T-helper 1 cell (primary cell): ENCODE results near the gene MS4A1.
"Not testable (repeated sequence)": the region's sequence is repeated elsewhere in the genome, so short reads cannot be mapped to it uniquely, and the experiment has no call there.

Experiments used
- DNase-seq, 5 donors: peaks; one replicate each; pipeline ENCODE4 v3.0.0-alpha.2; 2012 to 2020
- total RNA-seq, 4 donors: gene quantifications; one replicate each; lab custom pipeline; 2026; lab: John Stamatoyannopoulos, UW

MS4A1 gene
- 0.71 to 5.5 (median 2.4) reads per million in 4 donors for total RNA-seq

DNA sequence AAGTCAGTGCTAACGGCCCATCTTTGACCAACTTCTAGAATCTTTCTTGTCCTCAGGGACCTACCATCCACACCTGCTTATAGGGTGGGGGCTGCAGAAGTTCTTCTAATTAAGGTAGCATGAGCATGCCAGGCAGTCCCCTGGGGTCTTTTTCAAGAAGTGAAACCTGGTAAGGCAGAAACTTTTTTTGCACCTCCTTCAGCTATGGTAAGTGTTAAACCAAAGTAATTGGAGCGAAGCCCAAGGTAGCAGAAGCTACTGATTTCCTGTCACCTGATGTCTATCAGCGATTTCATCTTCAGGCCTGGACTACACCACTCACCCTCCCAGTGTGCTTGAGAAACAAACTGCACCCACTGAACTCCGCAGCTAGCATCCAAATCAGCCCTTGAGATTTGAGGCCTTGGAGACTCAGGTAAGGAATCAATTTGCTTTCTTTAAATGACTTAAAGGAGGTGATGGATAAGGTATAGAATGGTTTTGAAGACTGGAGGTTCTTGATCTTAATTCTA, at the start of gene MS4A1:
TSS of gene MS4A1 (plus strand) at position 317 of the 512 bp plus-strand sequence. CDS start 6,528 bp downstream, outside the sequence.
- no peak for DNase-seq

DNA sequence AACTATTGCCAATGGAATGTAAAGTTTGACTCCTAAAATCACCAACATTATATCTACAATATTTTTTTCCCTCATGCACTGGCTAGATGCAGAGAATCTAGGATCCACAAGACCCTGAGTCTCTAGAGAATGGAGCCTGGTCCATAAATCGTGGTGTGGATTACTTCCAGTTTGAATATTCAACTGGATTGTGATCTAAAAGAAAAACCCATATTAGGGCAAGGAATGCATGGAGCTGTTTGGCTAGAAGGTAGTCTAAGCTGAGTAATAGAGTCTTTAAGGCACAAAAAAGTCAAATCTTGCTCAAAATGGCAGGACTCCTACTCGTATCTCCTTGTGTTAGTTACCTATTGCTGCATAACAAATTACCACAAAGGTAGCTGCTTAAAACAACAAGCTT, 35.6 kb upstream of the MS4A1 start:
- DNase-seq, result no peak

DNA sequence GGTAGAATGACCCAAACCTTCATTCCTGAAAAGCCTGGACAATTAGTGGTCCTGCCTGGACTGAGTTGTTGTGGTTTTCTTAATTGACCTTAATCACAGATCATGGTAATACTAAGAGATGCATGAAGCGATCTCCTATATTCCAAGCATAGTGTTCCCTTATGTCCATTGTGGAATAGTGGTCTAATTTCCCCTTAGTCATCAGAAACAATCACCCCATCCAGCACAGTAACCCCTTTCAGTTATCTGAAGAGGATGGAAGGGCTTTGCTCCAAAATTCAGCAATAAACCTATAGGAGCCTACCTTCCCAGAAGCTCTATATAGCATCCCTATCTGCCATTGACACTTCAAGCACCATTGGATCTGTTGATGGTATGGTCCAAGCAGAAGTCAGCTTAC, 33.0 kb upstream of the MS4A1 start:
- DNase-seq, result no peak

DNA sequence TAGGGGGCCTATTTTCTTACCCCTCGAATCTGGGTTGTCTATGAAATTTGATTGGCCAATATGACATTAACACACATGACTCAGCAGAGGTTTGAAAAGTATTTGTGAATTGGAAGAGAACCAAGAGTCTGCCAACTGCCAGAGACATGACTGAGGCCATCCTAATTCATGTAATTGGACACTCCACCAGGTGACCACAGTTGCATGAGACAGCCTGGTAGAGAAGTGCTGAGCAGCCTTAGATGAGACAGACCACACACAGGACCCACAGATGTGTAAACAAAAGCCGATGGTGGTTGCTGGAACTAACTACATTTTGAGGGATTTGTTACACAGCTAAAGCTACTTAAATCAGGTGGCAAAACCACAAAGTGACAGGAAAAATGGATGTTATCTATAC, 27.1 kb upstream of the MS4A1 start:
- DNase-seq, result no peak

DNA sequence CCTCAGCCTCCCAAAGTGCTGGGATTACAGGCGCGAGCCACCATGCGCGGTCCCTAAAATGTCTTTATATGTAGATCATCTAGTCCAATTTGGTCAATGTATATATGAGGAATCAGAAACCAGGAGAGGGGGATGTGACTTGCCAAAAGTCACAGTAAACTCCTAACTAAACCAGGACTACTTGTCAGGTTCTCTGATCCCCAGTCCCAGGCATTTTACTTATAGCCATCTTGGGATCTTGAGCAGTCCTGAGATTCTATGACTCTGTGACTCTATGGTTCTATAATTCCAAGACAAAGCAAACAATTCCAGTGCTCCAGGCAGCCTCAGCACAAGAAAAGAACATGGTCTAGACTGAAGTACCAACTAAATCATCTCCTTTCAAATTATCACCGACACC, 26.4 kb upstream of the MS4A1 start, which contains the start of gene MS4A5:
TSS of gene MS4A5 (plus strand) at position 301 of the 400 bp plus-strand sequence. CDS start 103 bp downstream, outside the sequence.
- DNase-seq, result no peak

DNA sequence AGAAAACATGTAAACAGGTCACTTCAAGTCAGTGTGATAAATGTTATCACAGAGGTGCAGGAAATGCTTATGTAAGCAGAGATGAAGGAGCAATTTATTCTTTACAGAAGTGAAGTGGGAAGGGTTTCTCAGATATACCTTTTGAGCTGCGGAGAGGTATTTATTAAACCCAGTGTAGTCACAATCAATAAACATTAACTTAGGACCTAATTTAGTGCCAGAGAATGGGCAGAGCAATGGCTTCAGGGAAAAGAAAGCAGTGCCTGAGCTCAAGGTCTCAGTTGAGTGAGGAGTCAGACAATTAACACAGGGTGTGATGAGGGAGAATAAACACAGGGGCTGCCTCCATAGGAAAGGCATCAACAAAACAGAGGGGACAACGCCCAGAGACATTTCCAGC, 24.4 kb upstream of the MS4A1 start:
- DNase-seq, result no peak

DNA sequence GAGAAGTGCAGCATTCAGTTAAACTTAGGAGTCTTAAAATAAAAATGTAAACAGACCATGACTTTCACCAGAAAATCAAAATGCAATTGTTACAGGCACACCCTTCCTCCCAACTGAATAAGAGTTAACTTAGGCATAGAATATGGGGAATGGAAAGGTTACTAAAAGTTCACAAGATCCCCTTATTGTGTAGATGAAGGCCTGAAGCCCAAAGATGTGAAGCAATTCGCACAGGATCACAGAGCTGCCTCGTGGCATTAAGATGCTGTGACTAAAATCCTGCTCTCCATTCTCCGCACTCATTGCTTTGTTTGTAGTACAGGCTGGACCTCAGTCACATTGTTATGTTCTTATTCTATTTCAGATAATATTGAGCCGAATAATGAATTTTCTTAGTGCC, 22.2 kb upstream of the MS4A1 start:
- DNase-seq, result no peak

DNA sequence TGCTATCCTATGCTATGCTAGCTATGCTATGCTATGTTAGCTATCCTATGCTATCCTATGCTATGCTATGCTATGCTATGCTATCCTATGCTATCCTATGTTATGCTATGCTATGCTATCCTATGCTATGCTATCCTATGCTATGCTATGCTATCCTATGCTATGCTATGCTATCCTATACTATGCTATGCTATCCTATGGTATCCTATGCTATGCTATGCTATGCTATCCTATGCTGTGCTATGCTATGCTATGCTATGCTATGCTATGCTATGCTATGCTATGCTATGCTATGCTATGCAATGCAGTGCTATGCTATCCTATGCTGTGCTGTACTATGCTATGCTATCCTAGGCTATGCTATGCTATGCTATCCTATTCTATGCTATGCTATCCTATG, 8.6 kb upstream of the MS4A1 start:
- no peak for DNase-seq

DNA sequence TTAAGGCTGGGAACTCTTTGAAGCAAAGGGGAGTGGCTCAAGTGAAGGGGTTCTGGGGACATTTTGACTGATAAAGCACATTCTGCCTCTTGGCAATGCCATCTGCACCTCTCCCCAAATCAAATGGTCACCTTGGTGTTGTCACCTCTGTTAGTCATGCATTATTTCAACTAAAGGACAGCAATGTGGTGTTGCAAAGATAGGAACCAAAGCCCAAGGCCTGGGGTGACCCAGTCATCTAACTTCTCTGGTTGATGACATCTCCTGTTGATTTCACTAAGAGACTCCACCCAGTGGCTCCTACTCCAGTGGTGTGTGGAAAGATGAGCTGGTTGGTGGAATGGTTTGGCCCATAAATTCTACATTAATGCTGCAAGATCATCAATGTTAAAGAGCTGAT, 7.8 kb upstream of the MS4A1 start:
- no peak for DNase-seq

DNA sequence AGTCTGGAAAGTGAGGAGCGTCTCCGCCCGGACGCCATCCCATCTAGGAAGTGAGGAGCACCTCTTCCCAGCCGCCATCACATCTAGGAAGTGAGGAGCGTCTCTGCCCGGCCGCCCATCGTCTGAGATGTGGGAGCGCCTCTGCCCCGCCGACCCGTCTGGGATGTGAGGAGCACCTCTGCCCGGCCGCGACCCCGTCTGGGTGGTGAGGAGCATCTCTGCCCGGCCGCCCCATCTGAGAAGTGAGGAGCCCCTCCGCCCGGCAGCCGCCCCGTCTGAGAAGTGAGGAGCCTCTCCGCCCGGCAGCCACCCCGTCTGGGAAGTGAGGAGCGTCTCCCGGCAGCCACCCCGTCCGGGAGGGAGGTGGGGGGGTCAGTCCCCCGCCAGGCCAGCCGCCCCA, 4.5 kb upstream of the MS4A1 start:
- DNase-seq, result not testable (repeated sequence)

DNA sequence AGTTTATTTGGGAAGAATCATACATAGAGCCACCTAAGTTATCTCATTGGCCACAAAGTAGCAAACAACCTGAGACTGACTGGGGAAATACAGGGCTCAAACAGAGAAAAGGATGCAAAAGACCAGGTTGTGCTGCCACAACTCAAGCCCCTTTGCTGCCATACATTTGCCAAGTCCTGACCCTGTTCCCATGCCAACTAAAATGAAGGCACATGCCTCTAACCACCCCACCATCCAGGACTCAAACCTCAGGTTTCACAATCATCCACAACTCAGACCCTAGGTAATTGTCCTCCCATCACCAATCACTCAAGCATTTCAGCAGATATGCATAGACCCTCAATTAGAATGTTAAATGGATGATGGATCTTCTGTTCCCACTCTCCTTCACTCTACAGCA, 1.4 kb upstream of the MS4A1 start:
- DNase-seq, result no peak

DNA sequence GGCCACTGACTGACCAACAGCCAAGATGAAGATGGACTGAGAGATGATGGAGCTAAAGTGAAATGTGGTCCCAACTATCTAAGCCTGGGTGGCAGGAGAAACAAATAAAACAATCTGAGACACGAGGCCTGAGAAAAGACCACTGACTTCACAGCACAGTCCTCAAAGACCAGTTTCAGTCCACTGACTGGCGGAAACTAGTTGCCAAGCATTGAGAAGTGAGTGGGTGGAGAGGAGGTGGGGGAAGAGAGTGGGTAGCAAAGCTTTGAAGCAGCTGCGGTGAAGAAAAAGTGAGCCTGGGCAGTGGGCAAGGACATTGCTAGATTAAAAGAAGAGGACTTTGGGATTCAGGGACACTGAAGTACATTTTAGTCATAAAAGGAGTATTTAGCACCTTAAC, 1.9 kb downstream of the MS4A1 start:
- no peak for DNase-seq

DNA sequence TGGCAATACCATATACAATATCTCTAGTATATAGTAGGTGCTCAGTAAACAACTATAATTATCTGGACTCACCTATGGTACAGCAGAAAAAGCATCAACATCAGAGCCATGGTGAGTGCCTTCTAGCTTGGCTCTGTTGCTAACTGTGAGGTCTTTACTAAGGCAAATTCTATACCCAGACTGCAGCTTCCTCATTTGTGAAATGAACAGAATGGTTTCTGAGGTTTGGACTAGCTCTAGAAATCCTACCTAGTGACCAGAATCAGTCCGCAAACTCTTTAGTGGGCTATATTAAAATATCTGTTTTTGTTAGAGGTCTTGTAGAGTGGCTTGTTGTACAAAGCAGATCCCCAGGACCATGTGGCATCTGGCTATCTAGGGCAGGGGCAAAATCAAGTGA, 3.7 kb downstream of the MS4A1 start:
- no peak for DNase-seq

DNA sequence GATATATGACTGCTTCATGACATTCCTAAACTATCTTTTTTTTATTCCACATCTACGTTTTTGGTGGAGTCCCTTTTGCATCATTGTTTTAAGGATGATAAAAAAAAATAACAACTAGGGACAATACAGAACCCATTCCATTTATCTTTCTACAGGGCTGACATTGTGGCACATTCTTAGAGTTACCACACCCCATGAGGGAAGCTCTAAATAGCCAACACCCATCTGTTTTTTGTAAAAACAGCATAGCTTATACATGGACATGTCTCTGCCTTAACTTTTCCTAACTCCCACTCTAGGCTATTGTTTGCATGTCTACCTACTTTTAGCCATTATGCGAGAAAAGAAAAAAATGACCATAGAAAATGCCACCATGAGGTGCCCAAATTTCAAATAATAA, 13.2 kb downstream of the MS4A1 start:
- no peak for DNase-seq

DNA sequence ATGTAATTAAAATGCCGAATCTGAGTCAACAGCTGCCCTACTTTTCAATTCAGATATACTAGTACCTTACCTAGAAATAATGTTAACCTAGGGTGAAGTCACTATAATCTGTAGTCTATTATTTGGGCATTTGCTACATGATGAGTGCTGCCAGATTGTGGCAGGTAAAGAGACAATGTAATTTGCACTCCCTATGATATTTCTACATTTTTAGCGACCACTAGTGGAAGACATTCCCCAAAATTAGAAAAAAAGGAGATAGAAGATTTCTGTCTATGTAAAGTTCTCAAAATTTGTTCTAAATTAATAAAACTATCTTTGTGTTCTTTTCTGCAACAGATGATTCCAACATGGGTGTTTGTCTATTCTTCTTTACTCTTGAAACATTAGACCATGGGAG, 14.1 kb downstream of the MS4A1 start:
- DNase-seq, result no peak

DNA sequence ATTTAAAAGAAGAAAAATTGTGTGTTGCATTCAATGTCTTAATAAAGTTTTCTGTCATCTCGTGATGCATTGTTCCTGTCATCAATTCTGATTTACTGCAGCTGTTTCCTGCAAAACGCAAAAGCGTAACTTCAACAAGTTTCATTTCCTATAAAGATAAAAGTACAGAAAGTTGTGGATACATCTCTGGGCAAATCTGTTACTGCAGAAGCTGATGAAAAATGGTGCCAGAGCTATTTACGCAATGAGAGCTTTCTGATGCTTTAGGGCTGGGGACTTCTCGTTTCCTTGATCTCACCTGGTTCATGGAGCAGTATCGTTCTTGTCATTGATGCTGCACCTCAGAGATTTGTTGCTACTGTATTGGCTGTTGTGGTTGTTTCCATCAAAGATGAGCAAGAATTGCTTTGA, 21.4 kb downstream of the MS4A1 start:
- DNase-seq, result no peak

DNA sequence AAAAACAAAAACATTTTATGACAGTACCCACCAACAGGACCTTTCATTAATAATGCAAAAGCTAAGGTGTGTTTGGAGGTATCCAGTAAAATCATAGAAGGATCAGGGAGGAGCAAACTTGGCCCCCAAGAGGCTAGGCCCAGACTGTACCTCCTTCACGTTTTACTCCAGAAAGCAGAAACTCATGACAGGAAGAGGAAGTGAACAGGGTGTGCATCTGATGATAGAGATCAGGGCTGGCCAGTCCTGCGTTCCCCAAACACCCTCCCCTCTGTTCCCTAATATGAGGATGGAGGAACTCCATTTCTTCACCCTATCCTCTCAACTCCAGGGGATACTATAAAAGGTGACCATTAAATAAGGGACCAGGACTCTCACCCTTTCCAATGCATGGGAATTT, 26.7 kb downstream of the MS4A1 start:
- DNase-seq, result no peak

DNA sequence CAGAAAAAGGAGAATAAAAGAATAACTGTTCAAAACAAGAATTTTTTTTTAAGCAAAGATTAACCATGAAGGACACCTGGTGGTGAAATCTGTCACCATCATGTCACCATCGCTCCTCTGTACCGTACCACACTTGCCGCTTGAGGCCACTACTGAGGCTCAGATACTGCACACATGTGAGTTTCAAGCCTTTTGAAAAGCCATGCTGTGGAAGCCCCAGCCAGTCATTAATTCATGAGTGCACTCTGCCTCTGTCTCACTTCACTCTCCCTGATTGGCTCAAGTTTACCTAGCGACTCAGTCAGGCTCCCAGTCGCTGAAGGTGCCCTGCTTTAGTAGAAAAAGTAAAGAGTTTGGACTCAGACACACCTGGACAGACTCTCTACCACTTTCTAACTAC, 30.3 kb downstream of the MS4A1 start:
- peak in 2 of 5 donors; percentile 6 to 23 for DNase-seq

DNA sequence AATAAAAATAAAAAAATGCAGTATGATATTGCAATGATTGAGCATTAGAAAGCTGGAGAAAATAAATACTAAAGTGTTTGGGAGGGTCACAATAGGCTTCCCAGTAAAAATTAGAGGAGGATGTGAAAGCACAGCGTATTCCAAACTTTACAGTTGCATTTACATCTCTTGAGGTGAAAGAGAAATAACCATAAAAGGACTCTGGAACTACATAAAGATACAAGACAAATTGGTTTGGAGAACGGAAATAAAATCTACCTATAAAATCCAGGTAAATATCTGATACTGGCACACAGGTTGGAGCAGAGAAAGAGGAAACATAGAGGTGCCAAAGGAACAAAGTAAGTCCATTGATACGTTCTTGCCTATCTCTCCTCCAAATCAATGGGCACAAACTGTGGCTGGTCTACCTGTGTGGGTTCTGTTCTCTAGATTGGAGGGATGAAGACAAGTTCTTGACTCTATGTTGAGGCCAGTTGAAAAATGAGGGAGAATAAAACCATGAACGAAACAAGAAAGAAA, 36.9 kb downstream of the MS4A1 start, which contains the start of gene MS4A12:
TSS of gene MS4A12 (plus strand) at position 291 of the 522 bp plus-strand sequence. CDS start 4,541 bp downstream, outside the sequence.
- DNase-seq, result no peak

DNA sequence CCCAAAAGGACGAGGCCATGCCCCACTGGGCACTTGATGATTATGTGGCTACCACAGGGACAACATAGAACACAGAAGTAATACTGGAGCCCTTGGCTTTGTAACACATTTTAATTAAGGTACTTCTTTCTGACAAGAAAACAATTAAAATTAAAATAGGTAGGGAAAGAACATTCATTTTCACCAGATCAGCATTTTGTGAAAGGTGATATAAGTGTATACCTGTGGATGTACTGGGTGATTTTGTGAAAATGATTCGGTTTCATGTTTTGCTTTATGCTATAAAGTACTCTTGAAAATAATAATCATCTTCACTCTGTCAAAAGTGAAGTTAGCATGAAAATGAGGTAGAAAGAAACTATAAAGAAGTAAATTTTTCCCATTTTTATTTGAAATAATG, 37.8 kb downstream of the MS4A1 start:
- DNase-seq, result no peak

DNA sequence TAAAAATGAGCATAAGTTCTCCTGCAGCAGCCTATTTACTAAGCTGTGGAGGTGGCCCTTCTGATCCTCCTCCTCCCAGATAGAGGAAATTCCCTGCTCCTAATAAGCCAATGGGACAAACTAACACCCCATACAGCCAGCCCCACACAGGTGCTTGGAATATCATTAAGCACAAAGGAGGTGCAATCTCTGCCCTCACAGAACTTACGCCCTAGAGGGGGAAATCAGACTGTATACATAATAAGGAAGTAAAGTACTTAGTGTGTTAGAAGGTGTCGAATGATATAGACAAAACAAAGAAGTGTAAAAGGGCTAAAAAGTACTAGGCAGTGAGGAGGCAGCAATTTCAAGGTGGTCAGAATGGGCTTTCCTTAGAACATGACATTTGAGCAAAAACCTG, 42.8 kb downstream of the MS4A1 start:
- no peak for DNase-seq

DNA sequence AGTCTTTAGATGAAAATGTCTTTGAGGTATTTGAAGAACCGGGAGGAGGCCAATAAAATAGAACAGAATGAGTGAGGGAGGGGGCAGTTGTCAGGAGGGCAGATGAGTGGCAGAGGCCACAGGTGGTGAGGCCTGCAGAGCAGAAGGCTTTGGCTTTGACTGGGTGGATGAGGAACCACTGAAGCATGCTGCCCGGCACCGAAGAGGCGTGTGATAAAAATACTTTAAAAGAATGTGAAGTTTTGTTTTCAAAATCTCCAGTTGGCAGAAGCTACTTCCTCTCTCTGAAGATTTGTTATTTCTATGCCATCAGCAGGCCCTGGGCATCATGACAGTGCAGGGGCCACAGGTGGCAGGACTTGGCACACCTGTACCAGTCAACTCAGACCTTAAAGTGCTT, 43.2 kb downstream of the MS4A1 start:
- no peak for DNase-seq

DNA sequence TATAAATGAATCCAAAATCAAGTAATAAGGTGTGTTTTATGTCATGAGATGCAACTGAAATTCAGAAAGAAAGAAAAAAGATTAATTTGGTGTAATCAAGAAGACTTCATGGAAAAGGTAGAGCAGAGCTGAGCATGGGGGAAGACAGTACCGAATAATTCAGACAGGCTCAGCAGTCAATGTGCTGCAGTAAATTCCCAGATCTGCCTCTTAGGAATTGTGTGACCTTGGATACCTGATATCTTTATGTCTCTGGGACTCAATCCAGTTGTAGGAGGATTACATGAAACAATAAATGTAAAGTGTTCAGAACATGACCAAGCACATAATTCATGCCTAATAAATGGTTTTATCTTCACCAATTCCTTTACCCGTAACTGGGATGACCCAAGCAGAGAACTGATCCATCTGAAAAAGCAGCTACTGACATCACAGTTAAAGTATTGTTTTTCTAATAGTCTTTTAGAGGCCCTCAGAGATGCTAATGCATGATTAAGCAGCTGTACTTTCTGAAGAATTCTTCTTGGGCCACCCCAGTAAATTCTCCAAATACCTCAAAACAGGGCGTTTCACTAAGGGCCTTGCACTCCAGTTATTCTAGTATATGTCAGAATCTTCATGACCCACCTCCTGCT, 44.7 kb downstream of the MS4A1 start:
- no peak for DNase-seq

DNA sequence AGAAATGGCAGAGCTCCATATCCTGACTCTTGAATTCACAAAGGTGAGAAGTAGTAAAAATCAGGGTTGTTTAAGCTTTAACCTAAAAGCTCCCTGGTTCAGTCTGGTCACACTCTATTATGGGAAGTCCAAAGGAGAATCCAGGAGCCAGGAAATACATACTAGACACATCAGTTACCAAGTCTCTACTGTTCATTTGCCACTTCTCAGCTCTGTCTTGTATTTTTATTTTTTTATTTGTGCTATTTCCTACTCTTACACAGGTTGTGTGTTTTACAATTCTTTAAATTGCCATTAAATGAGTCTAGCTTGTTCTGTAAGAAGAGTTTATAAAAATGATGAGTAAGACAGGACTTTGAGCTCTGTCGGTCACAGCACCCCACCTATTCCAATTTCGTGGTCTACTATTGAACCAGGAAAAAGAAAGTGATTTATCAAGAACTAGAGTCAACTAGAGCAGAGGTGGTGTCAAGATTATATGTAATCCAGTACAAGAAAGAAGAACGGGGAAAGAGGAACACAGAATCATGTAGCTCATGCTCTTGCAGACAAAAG, 46.7 kb downstream of the MS4A1 start:
- DNase-seq, result no peak
